K562 (cell line): ENCODE results near the gene PTPRO. TPM values are rescaled to one million over a fixed set of nuclear protein-coding genes. Genes with fewer than 3 reads are reported as not detected.
A peak's percentile ranks its signal among the peaks of the same experiment; 100 is the strongest.

Experiments used
- ATAC-seq: fragments of 200-7000 bp; cut with Tn5 transposase; 3 replicates; pipeline ENCODE4 v1.9.1; 2020; ENCODE audit warnings: moderate library complexity
- BruUV-seq: library from RNA; stranded (reverse); fragments of 400-500 nt; replicated peaks from 2 replicates; lab custom pipeline; 2021; lab: Mats Ljungman, UMichigan
- CTCF ChIA-PET: fragments of 300-600 bp; formaldehyde crosslinking; extraction: SDS; loops from one replicate; lab custom pipeline; 2021; ENCODE audit warnings: low intra/inter-chr PET ratio; lab: Yijun Ruan, JAX
- POLR2A ChIA-PET: fragments of 300-600, 350-650 bp; sonication (Branson Sonifier 250); formaldehyde crosslinking; extraction: SDS; loops from one replicate; lab custom pipeline; 2021; ENCODE audit warnings: antibody characterized with exemption, inconsistent platforms; lab: Yijun Ruan, JAX
- DNase-seq, 4 experiments: peaks; one replicate each; pipeline versions ENCODE4 v3.0.0 to v3.0.0-alpha.2; 2011 to 2018; ENCODE audit warnings: low spot score in 3 of 4, mixed read lengths in 3 of 4; ENCODE audit errors: extremely low read depth in 1 of 4
- FAIRE-seq: peaks from 2 replicates; lab custom pipeline; 2011; peaks lifted over from hg19 to GRCh38; lab: Jason Lieb, UNC
- H2AFZ ChIP-seq: 2 replicates; pipeline ENCODE4 v1.6.0; 2011; ENCODE audit warnings: low read depth, low read length, control low read depth, inconsistent platforms
- H3K27ac ChIP-seq: fragments of 200-600 bp; 3 replicates; pipeline ENCODE4 v1.8.0; 2011; ENCODE audit warnings: low read depth, mild to moderate bottlenecking, control low read depth, inconsistent platforms, low read length, moderate library complexity, mixed read lengths; ENCODE audit errors: extremely low read depth
- H3K27me3 ChIP-seq, 2 experiments: fragments of 300-600 bp in 1 of 2; 2 replicates in 1 of 2; 3 replicates in 1 of 2; pipeline versions ENCODE4 v1.6.0 to v1.8.0; 2011; ENCODE audit warnings: inconsistent platforms in 2 of 2, low read length in 2 of 2, mild to moderate bottlenecking in 1 of 2, mixed read lengths in 1 of 2, moderate library complexity in 1 of 2; ENCODE audit not compliant: control insufficient read depth in 2 of 2, insufficient read depth in 2 of 2
- H3K36me3 ChIP-seq: fragments of 300-600 bp; 3 replicates; pipeline ENCODE4 v1.8.0; 2011; ENCODE audit warnings: mild to moderate bottlenecking, low read length, inconsistent platforms; ENCODE audit not compliant: control insufficient read depth, insufficient read depth
- H3K4me1 ChIP-seq, 2 experiments: fragments of 200-600 bp in 1 of 2; replicated peaks in 1 of 2; 2 replicates in 1 of 2; 3 replicates in 1 of 2; pipeline versions ENCODE4 v1.5.1 to v1.8.0; 2011; ENCODE audit warnings: inconsistent platforms in 2 of 2, low read length in 2 of 2, mild to moderate bottlenecking in 1 of 2, mixed read lengths in 1 of 2, moderate library complexity in 1 of 2; ENCODE audit not compliant: control insufficient read depth in 2 of 2, insufficient read depth in 2 of 2
- H3K4me2 ChIP-seq: 2 replicates; pipeline ENCODE4 v1.6.1; 2011; ENCODE audit warnings: low read length, control low read depth, inconsistent platforms, mixed read lengths; ENCODE audit not compliant: insufficient read depth
- H3K4me3 ChIP-seq: fragments of 200-600 bp; sonication (generic), shearing (Covaris generic); 2 replicates; pipeline ENCODE4 v1.5.1; 2016; ENCODE audit warnings: control low read depth, inconsistent platforms
- H3K79me2 ChIP-seq: fragments of 200-600 bp; 3 replicates; pipeline ENCODE4 v1.8.0; 2011; ENCODE audit warnings: low read length, inconsistent platforms; ENCODE audit not compliant: control insufficient read depth, insufficient read depth
- H3K9ac ChIP-seq, 2 experiments: 2 replicates each; pipeline versions ENCODE4 v1.6.0 to v1.6.1; 2011; ENCODE audit warnings: low read depth in 2 of 2, low read length in 2 of 2, control low read depth in 1 of 2, inconsistent platforms in 1 of 2, mild to moderate bottlenecking in 1 of 2, mixed read lengths in 1 of 2; ENCODE audit not compliant: insufficient read depth in 1 of 2
- H3K9me1 ChIP-seq: one replicate; pipeline ENCODE4 v1.6.0; 2011; ENCODE audit warnings: inconsistent platforms, mild to moderate bottlenecking, low read length, moderate library complexity; ENCODE audit not compliant: control insufficient read depth, insufficient read depth
- H3K9me3 ChIP-seq: replicated peaks from 2 replicates; pipeline ENCODE4 v1.5.1; 2011; ENCODE audit warnings: low read depth, low read length, inconsistent platforms; ENCODE audit not compliant: control insufficient read depth, insufficient read depth
- H4K20me1 ChIP-seq: replicated peaks from 2 replicates; pipeline ENCODE4 v1.6.1; 2011; ENCODE audit warnings: low read length, inconsistent platforms, mixed read lengths; ENCODE audit not compliant: control insufficient read depth, insufficient read depth
- CBX2 ChIP-seq: fragments of 200-600 bp; sonication (generic); IDR thresholded peaks from one replicate; pipeline ENCODE4 v1.6.1; 2012; ENCODE audit warnings: mild to moderate bottlenecking, low read length, inconsistent platforms; ENCODE audit not compliant: insufficient read depth, poor library complexity, severe bottlenecking
- SP1 ChIP-seq: sonication (generic); formaldehyde crosslinking; IDR thresholded peaks from 2 replicates; pipeline ENCODE4 v1.8.1; 2022; ENCODE audit warnings: mild to moderate bottlenecking, missing genetic modification reagents
- ZBTB40 ChIP-seq, 2 experiments: fragments of 450-650 bp in 1 of 2; sonication (generic) in 1 of 2; formaldehyde crosslinking in 1 of 2; IDR thresholded peaks; 2 replicates each; pipeline versions ENCODE4 v1.7.1 to v1.9.0; 2016 to 2022; ENCODE audit warnings: inconsistent platforms in 1 of 2, mild to moderate bottlenecking in 1 of 2, missing genetic modification reagents in 1 of 2
- ZNF12 ChIP-seq: sonication (generic); formaldehyde crosslinking; IDR thresholded peaks from 2 replicates; pipeline ENCODE4 v1.4.0; 2020; ENCODE audit warnings: mild to moderate bottlenecking, missing genetic modification reagents
- ZNF507 ChIP-seq: conservative IDR thresholded peaks from 2 replicates; pipeline ENCODE4 v1.6.1; 2017; ENCODE audit warnings: missing genetic modification characterization, missing compliant biosample characterization
- WGBS: fragments of 100-300 bp; shearing (Covaris generic); methylation state at CpG from one replicate; pipeline ENCODE4 v1.1.6; 2016; ENCODE audit warnings: low coverage, mixed read lengths; ENCODE audit not compliant: insufficient coverage; ENCODE audit errors: missing lambda C conversion rate; 5-methylcytosine and 5-hydroxymethylcytosine counted together
- in situ Hi-C: fragments of 300-500 bp; cut with MboI; formaldehyde crosslinking; loops from 4 replicates; pipeline ENCODE4 v1.15.0; 2018; ENCODE audit warnings: inconsistent platforms, mixed read lengths
- intact Hi-C: fragments of 100-400 bp; cut with micrococcal nuclease; formaldehyde crosslinking; loops from 2 replicates; pipeline ENCODE4 v1.14.2; 2022
- polyA plus RNA-seq, 8 experiments: library from polyadenylated mRNA; depleted of rRNA in 4 of 8; stranded (reverse) in 5 of 8; unstranded in 3 of 8; fragments of >200 nt; fragmentation: Nextera tagmentation in 2 of 8; fragmentation: Illumina TruSeq in 1 of 8; extraction: Ambion mirVana in 2 of 8; extraction: Trizol in 1 of 8; gene quantifications; 2 replicates each; pipeline versions ENCODE4 v1.2.1 to v1.2.3, GENCODE V29; 2011 to 2014; ENCODE audit warnings: inconsistent platforms in 1 of 8, missing spikeins in 1 of 8
- total RNA-seq, 7 experiments: library from RNA; depleted of rRNA in 6 of 7; stranded (reverse); fragments of >200 nt in 6 of 7; fragmentation: Illumina TruSeq in 2 of 7; extraction: Trizol in 2 of 7; gene quantifications; 2 replicates each; pipeline versions ENCODE4 v1.2.1 to v1.2.3, GENCODE V29; 2011 to 2021; ENCODE audit warnings: low replicate concordance in 1 of 7

PTPRO gene
- total and polyA plus RNA-seq, 9 of the 15 experiments (the other 6 are each of a cell fraction or from before 2014, with no cell fraction given): 0.22 TPM; not detected in 8

DNA sequence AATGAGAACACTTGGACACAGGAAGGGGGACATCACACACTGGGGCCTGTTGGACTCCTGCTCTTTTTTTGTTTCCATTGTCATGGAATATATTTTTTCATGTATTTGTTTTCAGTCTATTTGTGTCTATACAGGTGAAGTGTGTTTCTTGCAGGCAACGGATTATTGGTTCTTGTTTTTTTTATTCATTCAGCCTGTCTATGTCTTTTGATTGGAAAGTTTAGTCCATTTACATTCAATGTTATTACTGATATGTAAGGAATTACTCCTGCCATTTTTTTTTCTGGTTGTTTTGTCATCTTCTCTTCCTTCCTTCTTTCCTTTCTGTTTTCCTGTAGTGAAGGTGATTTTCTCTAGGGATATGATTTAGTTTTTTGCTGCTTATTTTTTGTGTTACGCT is 18.0 kb upstream of the PTPRO start:
- Histone ChIP-seq H3K9ac (no peak overlapping the region), H3K79me2 (no peaks in the 10 kb centered on the region), H3K27me3 (no peaks in the 10 kb centered on the region), H2AFZ (no peak overlapping the region), H4K20me1 (no peaks in the 10 kb centered on the region), H3K4me2 (no peak overlapping the region), H3K4me3 (no peak overlapping the region), H3K27ac (no peak overlapping the region), H3K4me1 (no peaks in the 10 kb centered on the region), H3K9me1 (no peaks in the 10 kb centered on the region), H3K9me3 (no peaks in the 10 kb centered on the region), H3K36me3 (no peaks in the 10 kb centered on the region)
- ATAC-seq (no peak), FAIRE-seq (no peak), DNase-seq (no peak)
- TF ChIP-seq CBX2 (no peak), ZNF507 (tag) (peak; percentile 95), ZBTB40 (IDR thresholded peaks at IDR 0.05) (no peak), ZBTB40 (CRISPR knock-in tag; IDR thresholded peaks at IDR 0.05) (no peak), SP1 (no peak), ZNF12 (CRISPR knock-in tag) (no peak)
- in situ Hi-C loops (no loop called here), intact Hi-C loops (no loop called here)
- ChIA-PET CTCF (no interaction called here), POLR2A (no interaction called here)
- 0% methylated on average over 2 of the region's 2 CpGs for WGBS
- no TSS peak for BruUV-seq
